HG03175 (cell line): ENCODE data around the gene MPIG6B.

ENCODE experiments used
- ATAC-seq: cut with Tn5 transposase; IDR thresholded peaks from one replicate; pipeline ENCODE4 v1.9.1; 2021; ENCODE audit warnings: mild to moderate bottlenecking, moderate library complexity; ENCODE audit not compliant: unreplicated experiment

Gene MPIG6B, protein sequence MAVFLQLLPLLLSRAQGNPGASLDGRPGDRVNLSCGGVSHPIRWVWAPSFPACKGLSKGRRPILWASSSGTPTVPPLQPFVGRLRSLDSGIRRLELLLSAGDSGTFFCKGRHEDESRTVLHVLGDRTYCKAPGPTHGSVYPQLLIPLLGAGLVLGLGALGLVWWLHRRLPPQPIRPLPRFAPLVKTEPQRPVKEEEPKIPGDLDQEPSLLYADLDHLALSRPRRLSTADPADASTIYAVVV

DNA sequence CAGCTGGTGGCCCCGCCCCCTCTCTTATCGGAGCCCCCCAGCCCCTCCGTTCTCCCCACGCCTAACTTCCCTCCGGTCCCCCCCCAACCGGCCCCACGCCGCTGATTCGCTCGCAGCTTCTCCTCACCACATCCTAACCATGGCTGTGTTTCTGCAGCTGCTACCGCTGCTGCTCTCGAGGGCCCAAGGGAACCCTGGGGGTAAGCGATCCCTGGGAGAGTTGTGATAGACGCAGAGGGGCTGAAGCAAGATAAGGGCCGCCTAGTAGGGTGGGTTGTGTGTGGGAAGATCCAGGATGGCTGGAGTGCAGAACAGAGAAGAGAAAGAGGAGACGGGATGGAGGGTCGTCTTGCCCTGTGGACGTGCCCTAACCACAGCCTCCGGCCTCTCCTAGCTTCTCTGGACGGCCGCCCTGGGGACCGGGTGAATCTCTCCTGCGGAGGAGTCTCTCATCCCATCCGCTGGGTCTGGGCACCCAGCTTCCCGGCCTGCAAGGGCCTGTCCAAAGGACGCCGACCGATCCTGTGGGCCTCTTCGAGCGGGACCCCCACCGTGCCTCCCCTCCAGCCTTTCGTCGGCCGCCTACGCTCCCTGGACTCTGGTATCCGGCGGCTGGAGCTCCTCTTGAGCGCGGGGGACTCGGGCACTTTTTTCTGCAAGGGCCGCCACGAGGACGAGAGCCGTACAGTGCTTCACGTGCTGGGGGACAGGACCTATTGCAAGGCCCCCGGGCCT lies at the start of gene MPIG6B:
TSS of gene MPIG6B (plus strand) at position 129 of the 735 bp plus-strand sequence. CDS start at position 140, 11 bp downstream.
- ATAC-seq, result no peak

DNA sequence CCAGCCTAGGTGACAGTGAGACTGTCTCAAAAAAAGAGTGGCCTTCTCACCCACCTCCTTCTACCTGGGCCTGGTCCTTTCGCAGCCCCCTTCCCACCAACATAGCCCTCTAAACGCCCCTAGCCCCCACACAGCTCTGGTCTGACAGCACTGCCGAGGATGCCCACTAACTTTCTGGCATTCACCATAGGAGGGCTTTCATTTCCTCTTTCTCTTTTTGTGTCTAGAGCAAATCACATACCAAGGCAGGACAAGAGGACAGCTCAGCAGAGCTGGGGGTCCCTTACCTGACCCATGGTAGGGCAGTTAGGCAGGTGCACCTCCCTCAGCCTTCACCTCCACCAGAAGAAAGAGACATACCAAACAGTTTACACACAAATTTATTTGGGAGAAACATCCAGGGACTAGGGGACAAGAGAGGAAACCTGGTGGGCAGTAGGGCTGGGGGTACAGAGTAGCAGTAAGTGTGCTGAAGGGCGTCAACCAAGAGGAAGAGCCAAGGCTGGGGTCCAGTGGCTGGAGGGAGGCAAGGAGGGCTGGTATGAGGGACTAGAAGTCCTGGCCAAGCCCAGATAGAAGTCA lies 46.8 kb upstream of the MPIG6B start:
- ATAC-seq, result no peak

DNA sequence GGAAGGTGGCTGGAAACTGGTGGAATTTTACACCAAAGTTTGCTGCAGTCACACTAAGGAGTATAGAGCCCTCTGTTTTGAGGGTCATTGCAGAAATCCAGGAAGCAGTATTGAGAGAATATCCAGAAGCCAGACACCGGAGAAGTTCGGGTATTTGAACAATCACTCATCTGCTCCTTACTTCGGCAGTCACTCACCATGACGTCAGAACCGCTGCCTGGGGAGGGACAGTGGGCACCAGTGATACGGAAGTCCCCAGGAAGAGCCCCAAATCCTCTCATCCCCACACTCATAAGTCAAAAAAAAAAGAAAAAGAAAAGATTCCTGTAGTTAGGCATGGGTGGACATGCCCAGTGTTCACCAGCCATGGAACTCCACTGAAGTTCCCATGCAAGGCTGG lies 46.3 kb upstream of the MPIG6B start:
- no peak for ATAC-seq

DNA sequence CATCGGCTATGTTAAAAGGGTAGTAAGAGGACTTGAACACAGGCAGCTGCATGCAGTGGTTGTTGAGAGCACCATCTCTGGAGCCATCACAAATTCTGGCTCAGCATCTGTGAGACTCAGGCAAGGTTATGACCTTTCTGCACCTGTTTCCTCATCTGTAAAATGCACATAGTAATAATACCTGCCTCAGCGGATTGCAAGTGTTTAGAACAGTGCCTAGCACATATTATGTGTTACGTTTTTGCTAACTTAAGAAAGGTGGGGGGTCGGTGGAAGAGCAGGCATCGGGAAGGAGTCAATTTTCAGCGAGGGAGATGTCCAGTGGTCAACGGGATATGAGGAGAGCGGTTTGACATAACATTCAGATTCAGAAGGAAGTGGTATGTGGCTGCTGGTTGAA lies 45.2 kb upstream of the MPIG6B start:
- no peak for ATAC-seq

DNA sequence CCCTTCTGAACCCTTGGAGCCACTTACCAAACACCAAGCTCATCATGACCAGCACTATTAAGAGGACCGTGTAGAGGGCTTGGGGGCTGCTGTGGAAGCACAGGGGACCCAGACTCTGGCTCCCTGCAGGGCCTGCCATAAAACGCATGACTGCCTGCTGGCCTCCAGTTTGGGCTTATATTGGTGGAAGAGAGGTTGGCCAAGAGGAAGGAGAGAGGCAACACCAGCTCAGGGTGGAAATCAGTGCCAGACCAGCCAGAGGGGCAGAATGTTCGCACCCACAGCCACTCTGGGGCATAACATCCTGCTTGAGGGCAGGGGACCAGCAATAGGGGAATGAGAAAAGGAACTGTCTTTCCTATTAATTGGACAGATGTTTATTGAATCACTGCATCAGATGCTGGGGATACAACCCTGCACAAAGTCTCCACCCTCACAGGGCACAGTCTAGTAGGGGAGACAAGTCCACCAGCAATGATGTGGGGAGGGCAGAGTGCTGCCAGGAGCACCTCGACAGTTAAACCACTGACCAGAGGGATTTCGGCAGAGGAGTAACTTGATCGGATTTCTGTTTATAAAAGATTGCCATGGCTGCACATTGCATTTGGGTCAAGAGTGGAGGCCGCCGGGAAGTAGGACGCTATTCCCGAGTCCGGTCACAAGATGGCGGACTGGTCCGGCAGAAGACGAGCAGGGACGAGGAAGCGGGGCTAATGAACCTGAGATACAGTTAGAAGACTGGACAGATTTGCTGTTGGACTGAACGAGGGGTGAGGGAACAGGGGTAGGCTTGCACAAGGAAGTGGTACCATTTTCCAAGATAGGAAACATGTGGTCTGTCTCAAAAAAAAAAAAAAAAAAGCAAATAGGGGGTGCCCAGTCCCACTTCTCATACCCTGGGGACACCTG lies 42.7 kb upstream of the MPIG6B start, which contains the start of gene LY6G5C:
TSS of gene LY6G5C (minus strand) at position 842 of the 909 bp plus-strand sequence. CDS start at position 148, 694 bp downstream.
- ATAC-seq, result peak; percentile 41

DNA sequence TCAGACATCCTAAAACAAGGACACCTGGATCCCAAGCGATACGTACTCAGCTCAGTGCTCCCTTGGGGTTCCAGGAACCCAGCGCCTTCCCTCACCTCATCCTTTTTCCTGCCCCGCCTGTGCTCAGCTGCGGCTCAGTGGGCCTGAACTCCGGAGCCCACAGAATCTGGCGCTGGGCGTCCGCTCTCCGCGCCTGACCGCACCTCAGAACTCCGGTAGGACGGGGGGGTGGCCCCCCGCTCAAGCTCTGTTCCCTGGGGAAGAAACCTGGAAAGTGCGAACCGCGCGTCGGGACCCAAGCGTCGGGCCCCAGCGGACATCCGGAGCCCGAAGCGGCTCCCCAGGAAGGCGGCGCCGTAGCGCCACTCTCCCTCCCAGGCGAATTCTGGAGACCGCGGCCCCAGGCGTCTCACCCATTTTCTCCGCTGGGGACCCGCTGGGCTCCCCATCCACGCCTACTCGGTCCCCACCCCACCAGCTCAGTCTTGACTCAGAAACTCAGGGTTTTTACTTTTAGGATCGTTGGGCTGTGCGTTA lies 42.0 kb upstream of the MPIG6B start:
- peak; percentile 31 for ATAC-seq

DNA sequence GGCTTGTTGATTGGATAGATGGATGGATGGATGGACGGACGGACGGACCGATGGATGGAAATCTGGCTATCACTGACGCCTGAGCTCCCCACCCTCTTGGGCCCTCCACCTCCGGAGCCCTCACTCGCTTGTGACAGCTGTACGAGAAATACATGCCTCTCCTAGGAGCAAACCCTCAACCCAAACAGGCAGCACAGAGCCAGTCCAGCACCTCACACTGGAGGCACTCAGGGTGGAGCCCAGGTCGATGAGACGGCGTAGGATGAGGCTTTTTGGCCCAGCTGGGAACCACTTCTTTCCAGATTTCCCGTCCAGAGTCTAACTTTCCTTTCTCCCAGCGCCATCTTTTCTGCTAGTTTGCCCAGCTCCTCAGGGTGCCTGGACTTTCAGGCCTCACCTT lies 39.6 kb upstream of the MPIG6B start:
- no peak for ATAC-seq

DNA sequence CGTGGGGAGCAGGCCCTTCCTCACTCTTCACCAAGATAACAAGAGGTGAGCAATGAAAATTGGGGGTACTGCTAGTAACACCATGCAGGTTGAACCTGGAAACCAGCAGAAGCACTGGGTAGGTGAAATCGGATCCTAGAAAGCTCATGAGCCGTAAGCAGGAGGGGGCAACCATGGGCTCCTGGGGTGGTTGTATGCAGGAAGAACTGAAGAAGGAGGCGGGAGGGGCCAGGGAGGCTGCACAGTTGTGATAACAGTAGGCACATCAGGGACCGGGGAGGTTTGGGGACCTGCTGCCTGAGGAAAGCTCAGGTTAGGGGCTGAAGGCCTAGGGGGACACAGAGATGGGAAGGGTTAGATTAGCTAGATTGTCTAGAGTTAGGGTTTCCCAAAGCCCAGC lies 36.7 kb upstream of the MPIG6B start:
- ATAC-seq, result no peak

DNA sequence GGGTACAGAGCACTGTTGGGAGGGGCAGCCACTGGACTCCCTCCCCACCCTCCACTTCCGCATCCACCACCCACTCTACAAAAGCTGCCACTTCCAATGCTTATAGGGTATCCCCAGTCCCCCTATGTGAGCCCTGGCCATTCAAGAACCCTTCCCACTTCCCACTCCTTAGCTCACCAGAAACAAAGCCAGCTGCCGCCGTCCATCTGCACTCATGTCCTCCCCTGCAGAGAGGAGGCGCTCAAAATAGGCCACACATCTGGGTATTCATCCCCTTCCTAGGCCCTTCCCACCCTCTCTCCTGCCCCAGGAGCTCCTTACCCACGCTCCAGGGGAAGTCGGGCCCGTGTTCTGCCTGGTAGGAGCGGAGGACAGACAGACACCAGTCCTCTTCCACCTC lies 35.9 kb upstream of the MPIG6B start:
- no peak for ATAC-seq

DNA sequence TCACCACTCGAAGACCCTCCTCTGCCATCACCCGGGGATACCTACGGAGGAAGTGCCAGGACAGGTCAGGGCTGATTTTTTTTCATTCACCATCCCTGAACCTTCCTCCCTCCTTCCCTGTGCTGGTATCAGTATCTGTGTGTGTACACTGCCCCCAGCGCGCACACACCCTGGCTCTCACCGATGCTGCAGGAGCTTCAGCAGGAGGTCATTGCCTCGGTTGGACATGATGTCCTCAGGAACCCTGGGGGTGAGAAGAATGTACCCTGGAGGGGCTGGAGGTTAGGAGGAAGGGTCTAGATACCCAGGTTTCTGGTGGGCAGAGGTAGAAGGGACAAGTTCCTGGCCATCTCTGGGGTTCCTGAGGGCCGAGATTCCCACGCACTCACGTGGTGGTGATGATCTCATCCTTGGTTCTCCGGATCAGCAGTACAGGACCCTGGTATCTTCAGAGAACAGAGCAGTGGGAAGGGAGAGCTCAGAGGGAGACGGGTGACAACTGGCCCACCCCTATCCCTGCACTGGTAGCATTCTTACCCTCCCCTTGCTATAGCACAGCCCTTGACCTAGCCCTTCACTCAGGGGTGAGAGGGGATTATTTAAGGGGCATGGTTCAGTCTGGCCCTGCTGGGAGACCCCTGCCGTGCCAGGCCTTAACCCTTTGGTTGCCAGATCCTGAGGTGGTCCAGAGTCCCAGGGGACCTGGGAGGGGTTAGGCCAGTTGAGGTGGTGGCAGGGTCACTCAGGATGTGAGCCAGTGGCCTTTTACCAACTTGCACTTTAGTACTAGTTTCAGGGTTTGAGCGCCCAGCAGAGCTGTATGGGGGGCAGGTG lies 35.1 kb upstream of the MPIG6B start:
- ATAC-seq, result no peak

DNA sequence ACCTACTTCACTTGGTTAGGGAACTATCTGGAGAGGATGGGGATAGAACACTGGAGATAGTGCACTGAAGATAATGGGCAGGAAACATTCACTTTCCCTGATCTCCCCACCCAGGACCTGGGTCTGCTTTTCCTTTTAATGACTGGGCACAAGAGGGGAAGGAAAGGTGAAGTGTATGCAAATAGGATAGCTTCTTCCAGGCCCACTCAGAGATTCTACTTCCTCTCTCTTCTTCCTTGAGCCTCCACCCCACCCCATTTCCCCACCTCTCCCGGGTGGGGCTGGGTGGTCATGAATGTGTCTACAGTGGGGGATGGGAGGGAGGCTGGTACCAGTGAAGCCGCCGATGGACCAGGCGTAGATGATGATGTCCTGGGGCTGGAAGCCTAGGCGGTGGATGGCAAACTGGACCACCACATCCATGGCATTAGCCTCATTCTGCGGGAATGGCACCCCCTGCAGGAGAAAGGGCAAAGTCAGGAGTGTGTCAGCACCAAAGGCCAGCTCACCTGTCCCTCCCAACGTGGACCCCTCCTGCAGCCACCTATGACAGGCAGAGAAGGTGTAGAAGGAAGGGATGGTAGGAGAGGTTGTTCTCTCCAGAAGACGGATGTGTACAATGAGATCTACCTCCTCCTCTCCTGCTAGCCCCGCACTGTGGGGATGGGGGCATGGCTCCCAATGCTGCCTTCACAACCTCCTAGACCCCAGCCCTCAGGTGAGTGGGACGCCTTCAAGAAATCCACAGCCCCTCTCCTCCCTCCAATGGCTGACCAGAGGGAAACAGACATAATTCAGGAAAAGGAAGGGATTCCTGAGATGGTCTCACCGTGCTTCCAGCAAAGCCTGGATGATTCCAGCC lies 33.7 kb upstream of the MPIG6B start:
- ATAC-seq, result no peak

DNA sequence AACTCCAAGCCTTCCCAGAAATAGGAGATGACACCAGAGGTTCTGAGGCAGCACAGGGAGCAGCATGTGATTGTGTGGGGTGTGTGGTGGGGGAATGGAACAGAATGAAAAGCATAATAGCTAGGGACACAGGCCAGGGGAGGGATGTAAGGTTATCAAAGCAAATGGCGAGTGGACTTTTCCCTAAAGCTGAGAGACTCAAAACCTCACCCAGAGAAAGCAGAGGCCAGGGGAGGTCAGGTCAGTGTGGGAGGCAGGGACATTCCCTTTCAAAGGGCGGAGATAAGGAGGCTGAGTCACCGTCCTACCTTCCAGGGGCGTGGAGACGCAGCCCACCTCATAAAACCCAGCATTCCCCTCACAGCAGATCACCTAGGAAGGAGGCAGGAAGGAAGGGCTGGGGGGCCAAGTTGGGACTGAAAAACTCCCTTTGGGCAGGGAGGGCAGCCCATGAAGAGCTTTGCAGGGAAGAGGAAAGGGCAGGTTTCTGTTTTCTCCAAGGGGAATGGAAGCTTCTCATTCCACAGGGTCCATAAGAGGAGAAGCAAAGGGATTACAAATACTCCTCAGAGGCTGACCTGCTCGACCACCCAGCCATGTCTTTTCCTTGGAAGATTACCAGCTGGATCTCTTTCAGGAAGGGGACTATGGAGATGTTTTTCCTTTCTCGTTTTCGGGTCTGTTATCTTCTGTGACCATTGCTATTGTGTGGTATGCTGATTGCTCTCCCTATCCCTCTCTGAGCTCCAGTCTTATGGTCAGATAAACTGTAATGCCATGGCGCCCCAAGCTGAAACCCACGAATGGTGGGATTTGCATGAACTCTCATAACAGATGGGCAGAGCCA lies 32.7 kb upstream of the MPIG6B start:
- ATAC-seq, result no peak

DNA sequence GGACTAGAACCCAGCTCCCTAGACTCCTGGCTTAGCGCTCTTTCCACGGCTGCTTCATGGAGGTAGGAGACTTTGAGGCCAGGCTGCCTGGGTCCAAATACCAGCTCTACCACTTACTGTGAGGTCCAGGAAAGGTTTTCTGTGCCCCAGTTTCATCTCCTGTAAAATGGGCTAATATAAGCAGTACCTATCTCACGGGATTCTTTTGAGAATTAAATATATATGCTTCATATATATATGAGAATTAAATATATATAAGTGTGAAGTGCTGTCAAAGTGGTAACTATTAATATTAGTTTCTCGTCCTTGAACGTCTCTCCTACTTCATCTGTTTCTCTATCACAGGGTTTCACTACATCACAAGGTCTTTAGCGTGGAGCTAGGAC lies 32.1 kb upstream of the MPIG6B start:
- no peak for ATAC-seq

DNA sequence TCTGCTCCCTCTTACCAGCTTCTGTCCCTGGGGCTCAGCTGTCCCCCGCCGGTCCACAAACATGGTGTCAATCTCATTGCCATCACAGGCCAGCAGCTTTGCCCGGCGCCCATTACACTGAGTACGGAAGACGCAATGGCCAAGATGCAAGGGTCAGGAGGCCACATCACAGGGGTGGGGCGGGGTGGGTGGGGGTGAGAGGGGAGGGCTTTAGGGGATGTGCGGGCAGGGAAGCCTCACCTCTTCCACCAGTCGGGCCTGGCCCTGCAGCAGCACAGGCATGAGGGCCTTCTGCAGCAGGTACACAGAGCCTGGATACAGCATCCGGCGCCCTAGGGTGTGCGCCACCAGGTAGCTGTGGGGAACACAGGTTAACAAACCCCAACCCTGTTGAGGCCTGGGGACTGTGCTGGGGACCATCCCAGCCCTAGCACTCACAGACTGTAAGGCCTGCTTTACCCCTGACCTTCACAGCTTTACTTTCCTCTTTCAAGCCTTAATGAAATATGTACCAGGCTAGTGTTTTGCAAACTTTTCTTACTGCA lies 31.5 kb upstream of the MPIG6B start:
- no peak for ATAC-seq

DNA sequence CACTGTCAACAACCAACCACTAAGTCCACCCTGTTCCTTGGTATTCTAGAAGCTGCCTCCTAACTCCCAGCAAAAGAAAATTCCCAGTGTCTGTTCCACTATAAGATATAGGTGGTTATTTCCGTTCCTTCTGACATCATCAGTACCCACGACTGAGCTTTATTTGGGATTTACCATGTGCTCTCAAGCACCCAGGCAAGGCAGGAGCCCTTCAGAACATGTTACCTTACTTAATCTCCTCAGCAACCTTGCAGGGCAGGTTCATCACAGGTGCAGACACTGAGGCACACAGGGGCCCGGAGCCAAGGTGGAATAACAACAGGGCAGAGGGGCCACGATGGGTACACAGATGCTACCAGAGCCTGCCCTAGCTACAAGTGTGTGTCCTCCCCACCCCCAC lies 30.8 kb upstream of the MPIG6B start:
- no peak for ATAC-seq

DNA sequence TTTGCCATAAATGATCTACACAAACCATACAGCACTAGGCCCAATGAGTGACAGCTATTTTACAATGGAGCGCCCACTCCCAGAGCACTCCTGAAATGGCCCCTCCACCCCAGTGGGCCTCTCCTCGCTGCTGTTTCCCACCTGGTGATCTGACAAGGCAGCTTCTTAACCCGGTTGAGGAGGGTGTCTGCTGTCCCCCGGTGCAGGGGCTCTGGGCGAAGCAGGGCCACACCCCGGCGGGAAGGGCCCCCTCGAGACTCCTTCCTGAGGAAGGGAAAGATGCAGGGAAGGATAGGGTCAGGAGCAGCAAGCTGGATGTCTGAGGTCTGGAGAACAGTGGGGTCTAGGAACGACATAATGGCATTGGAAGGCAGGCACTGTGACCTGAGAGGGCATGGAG lies 30.3 kb upstream of the MPIG6B start:
- no peak for ATAC-seq

DNA sequence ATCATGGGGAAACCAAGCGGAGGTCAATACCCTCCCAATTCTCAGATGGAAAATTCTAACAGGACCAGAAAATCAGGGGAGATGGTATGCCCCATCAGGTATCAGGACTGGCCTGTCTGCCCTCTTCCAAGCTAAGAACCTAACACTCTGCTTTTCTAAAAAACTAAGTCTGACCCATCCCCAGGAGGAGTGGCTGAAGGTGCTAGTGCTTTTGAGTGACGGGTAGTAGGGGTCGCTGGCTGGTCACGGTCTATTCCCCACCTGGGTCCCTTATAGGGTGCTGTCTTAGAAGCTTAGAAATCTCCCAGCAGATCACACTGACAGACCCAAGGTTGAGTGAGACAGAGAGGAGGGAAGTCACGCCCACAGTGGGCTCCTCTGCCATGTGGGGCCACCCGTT lies 29.6 kb upstream of the MPIG6B start:
- no peak for ATAC-seq

DNA sequence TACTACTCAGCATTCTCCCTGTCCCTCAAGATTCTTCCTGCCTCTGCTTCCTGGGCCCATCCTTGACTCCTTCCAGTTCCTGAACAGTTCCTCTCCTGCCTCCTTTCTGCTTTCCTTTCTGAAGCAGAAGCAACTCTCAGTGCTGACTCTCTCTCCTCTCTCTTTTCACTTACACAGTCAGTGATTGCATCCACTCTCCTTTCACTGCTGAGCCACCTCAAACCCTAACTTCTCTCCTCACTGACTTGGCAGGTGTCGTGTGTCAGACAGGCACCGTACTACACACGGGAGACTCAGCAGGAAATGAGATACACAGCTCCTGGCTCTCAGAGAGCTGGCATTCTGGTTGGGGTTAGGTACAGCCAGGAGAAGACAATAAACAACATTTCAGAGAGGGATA lies 25.6 kb upstream of the MPIG6B start:
- no peak for ATAC-seq
